K562 (cell line): ENCODE data around the gene ABHD17B. TPM values are rescaled to one million over a fixed set of nuclear protein-coding genes. Genes with fewer than 3 reads are reported as not detected.

Experiments
- ATAC-seq: fragments of 200-7000 bp; cut with Tn5 transposase; 3 replicates; pipeline ENCODE4 v1.9.1; 2020; ENCODE audit warnings: moderate library complexity
- BruUV-seq: library from RNA; stranded (reverse); fragments of 400-500 nt; replicated peaks from 2 replicates; lab custom pipeline; 2021; lab: Mats Ljungman, UMichigan
- CTCF ChIA-PET: fragments of 300-600 bp; formaldehyde crosslinking; extraction: SDS; loops from one replicate; lab custom pipeline; 2021; ENCODE audit warnings: low intra/inter-chr PET ratio; lab: Yijun Ruan, JAX
- POLR2A ChIA-PET: fragments of 300-600, 350-650 bp; sonication (Branson Sonifier 250); formaldehyde crosslinking; extraction: SDS; loops from one replicate; lab custom pipeline; 2021; ENCODE audit warnings: antibody characterized with exemption, inconsistent platforms; lab: Yijun Ruan, JAX
- DNase-seq, 4 experiments: peaks; one replicate each; pipeline versions ENCODE4 v3.0.0 to v3.0.0-alpha.2; 2011 to 2018; ENCODE audit warnings: low spot score in 3 of 4, mixed read lengths in 3 of 4; ENCODE audit errors: extremely low read depth in 1 of 4
- FAIRE-seq: peaks from 2 replicates; lab custom pipeline; 2011; peaks lifted over from hg19 to GRCh38; lab: Jason Lieb, UNC
- H2AFZ ChIP-seq: 2 replicates; pipeline ENCODE4 v1.6.0; 2011; ENCODE audit warnings: low read depth, low read length, control low read depth, inconsistent platforms
- H3K27ac ChIP-seq: fragments of 200-600 bp; 3 replicates; pipeline ENCODE4 v1.8.0; 2011; ENCODE audit warnings: low read depth, mild to moderate bottlenecking, control low read depth, inconsistent platforms, low read length, moderate library complexity, mixed read lengths; ENCODE audit errors: extremely low read depth
- H3K27me3 ChIP-seq, 2 experiments: fragments of 300-600 bp in 1 of 2; 2 replicates in 1 of 2; 3 replicates in 1 of 2; pipeline versions ENCODE4 v1.6.0 to v1.8.0; 2011; ENCODE audit warnings: inconsistent platforms in 2 of 2, low read length in 2 of 2, mild to moderate bottlenecking in 1 of 2, mixed read lengths in 1 of 2, moderate library complexity in 1 of 2; ENCODE audit not compliant: control insufficient read depth in 2 of 2, insufficient read depth in 2 of 2
- H3K36me3 ChIP-seq: fragments of 300-600 bp; 3 replicates; pipeline ENCODE4 v1.8.0; 2011; ENCODE audit warnings: mild to moderate bottlenecking, low read length, inconsistent platforms; ENCODE audit not compliant: control insufficient read depth, insufficient read depth
- H3K4me1 ChIP-seq, 2 experiments: fragments of 200-600 bp in 1 of 2; replicated peaks in 1 of 2; 2 replicates in 1 of 2; 3 replicates in 1 of 2; pipeline versions ENCODE4 v1.5.1 to v1.8.0; 2011; ENCODE audit warnings: inconsistent platforms in 2 of 2, low read length in 2 of 2, mild to moderate bottlenecking in 1 of 2, mixed read lengths in 1 of 2, moderate library complexity in 1 of 2; ENCODE audit not compliant: control insufficient read depth in 2 of 2, insufficient read depth in 2 of 2
- H3K4me2 ChIP-seq: 2 replicates; pipeline ENCODE4 v1.6.1; 2011; ENCODE audit warnings: low read length, control low read depth, inconsistent platforms, mixed read lengths; ENCODE audit not compliant: insufficient read depth
- H3K4me3 ChIP-seq: fragments of 200-600 bp; sonication (generic), shearing (Covaris generic); 2 replicates; pipeline ENCODE4 v1.5.1; 2016; ENCODE audit warnings: control low read depth, inconsistent platforms
- H3K79me2 ChIP-seq: fragments of 200-600 bp; 3 replicates; pipeline ENCODE4 v1.8.0; 2011; ENCODE audit warnings: low read length, inconsistent platforms; ENCODE audit not compliant: control insufficient read depth, insufficient read depth
- H3K9ac ChIP-seq, 2 experiments: 2 replicates each; pipeline versions ENCODE4 v1.6.0 to v1.6.1; 2011; ENCODE audit warnings: low read depth in 2 of 2, low read length in 2 of 2, control low read depth in 1 of 2, inconsistent platforms in 1 of 2, mild to moderate bottlenecking in 1 of 2, mixed read lengths in 1 of 2; ENCODE audit not compliant: insufficient read depth in 1 of 2
- H3K9me1 ChIP-seq: one replicate; pipeline ENCODE4 v1.6.0; 2011; ENCODE audit warnings: inconsistent platforms, mild to moderate bottlenecking, low read length, moderate library complexity; ENCODE audit not compliant: control insufficient read depth, insufficient read depth
- H3K9me3 ChIP-seq: replicated peaks from 2 replicates; pipeline ENCODE4 v1.5.1; 2011; ENCODE audit warnings: low read depth, low read length, inconsistent platforms; ENCODE audit not compliant: control insufficient read depth, insufficient read depth
- H4K20me1 ChIP-seq: replicated peaks from 2 replicates; pipeline ENCODE4 v1.6.1; 2011; ENCODE audit warnings: low read length, inconsistent platforms, mixed read lengths; ENCODE audit not compliant: control insufficient read depth, insufficient read depth
- ARID1B ChIP-seq: fragments of 450-650 bp; IDR thresholded peaks from 2 replicates; pipeline ENCODE4 v1.6.1; 2016; ENCODE audit warnings: antibody characterized with exemption, mild to moderate bottlenecking, inconsistent platforms
- CHCHD3 ChIP-seq: fragments of 250-450 bp; sonication (Bioruptor Pico); IDR thresholded peaks from 2 replicates; pipeline ENCODE4 v2.1.2; 2022; ENCODE audit warnings: mild to moderate bottlenecking
- FOXJ2 ChIP-seq: fragments of 200-800 bp; sonication (Bioruptor generic); IDR thresholded peaks from 2 replicates; pipeline ENCODE4 v1.6.1; 2016; ENCODE audit warnings: missing genetic modification characterization, missing compliant biosample characterization
- MTA2 ChIP-seq: fragments of 450-650 bp; IDR thresholded peaks from 2 replicates; pipeline ENCODE4 v1.6.1; 2016; ENCODE audit warnings: low read depth
- RHOXF2B ChIP-seq: fragments of 250-450 bp; sonication (Bioruptor Pico); conservative IDR thresholded peaks from 2 replicates; pipeline ENCODE4 v1.5.1; 2021
- TRIM24 ChIP-seq, 2 experiments: fragments of 450-650 bp; IDR thresholded peaks; 2 replicates each; pipeline ENCODE4 v1.6.1; 2016
- TRIM28 ChIP-seq: fragments of 450-650 bp; IDR thresholded peaks from 2 replicates; pipeline ENCODE4 v1.6.1; 2017
- USF1 ChIP-seq: sonication (generic); formaldehyde crosslinking; IDR thresholded peaks from 2 replicates; pipeline ENCODE4 v1.9.0; 2022; ENCODE audit warnings: mild to moderate bottlenecking, missing genetic modification reagents
- ZC3H8 ChIP-seq: fragments of 450-650 bp; IDR thresholded peaks from 2 replicates; pipeline ENCODE4 v1.6.1; 2017
- ZKSCAN3 ChIP-seq: fragments of 250-450 bp; sonication (Bioruptor Pico); IDR thresholded peaks from 2 replicates; pipeline ENCODE4 v1.4.0; 2020
- in situ Hi-C: fragments of 300-500 bp; cut with MboI; formaldehyde crosslinking; loops from 4 replicates; pipeline ENCODE4 v1.15.0; 2018; ENCODE audit warnings: inconsistent platforms, mixed read lengths
- intact Hi-C: fragments of 100-400 bp; cut with micrococcal nuclease; formaldehyde crosslinking; loops from 2 replicates; pipeline ENCODE4 v1.14.2; 2022
- polyA plus RNA-seq, 8 experiments: library from polyadenylated mRNA; depleted of rRNA in 4 of 8; stranded (reverse) in 5 of 8; unstranded in 3 of 8; fragments of >200 nt; fragmentation: Nextera tagmentation in 2 of 8; fragmentation: Illumina TruSeq in 1 of 8; extraction: Ambion mirVana in 2 of 8; extraction: Trizol in 1 of 8; gene quantifications; 2 replicates each; pipeline versions ENCODE4 v1.2.1 to v1.2.3, GENCODE V29; 2011 to 2014; ENCODE audit warnings: inconsistent platforms in 1 of 8, missing spikeins in 1 of 8
- total RNA-seq, 7 experiments: library from RNA; depleted of rRNA in 6 of 7; stranded (reverse); fragments of >200 nt in 6 of 7; fragmentation: Illumina TruSeq in 2 of 7; extraction: Trizol in 2 of 7; gene quantifications; 2 replicates each; pipeline versions ENCODE4 v1.2.1 to v1.2.3, GENCODE V29; 2011 to 2021; ENCODE audit warnings: low replicate concordance in 1 of 7

ABHD17B gene
- total and polyA plus RNA-seq, 9 of the 15 experiments (the other 6 are each of a cell fraction or from before 2014, with no cell fraction given) = 1.9 to 13.4 (median 10.1) TPM

- BruUV-seq = no TSS peak
- no peaks in the 10 kb centered on the region for H3K27me3 ChIP-seq
- FAIRE-seq (no peak), DNase-seq (no peak), ATAC-seq (no peak)
- H3K79me2 ChIP-seq = no peaks in the 10 kb centered on the region; the same call in 2 of the 3 replicates
- H3K9me1 ChIP-seq = no peaks in the 10 kb centered on the region
- intact Hi-C loops (no loop called here), in situ Hi-C loops (no loop called here)
- no peak overlapping the region for H2AFZ ChIP-seq
- no peak overlapping the region for H3K4me3 ChIP-seq
- H3K9me3 ChIP-seq = no peaks in the 10 kb centered on the region
- no peaks in the 10 kb centered on the region for H4K20me1 ChIP-seq
- ChIA-PET CTCF (no interaction called here), POLR2A (interaction anchor here (2.0 kb wide), 1 partner anchor 9 kb away, joined by 7 read pairs; no protein-coding TSS in a partner anchor)
- no peaks in the 10 kb centered on the region for H3K36me3 ChIP-seq
- TF ChIP-seq TRIM28 (no peak), ARID1B (no peak), CHCHD3 (no peak), FOXJ2 (no peak), ZC3H8 (no peak), RHOXF2B (CRISPR knock-in tag) (no peak), MTA2 (no peak)
- H3K4me1 ChIP-seq = no peaks in the 10 kb centered on the region
- H3K9ac ChIP-seq = no peak overlapping the region
- no peak overlapping the region for H3K4me2 ChIP-seq
- H3K27ac ChIP-seq = no peak overlapping the region
Observed at GRCh38 chr9:71924576-71924975, 13.6 kb upstream of the ABHD17B start.

GRCh38 chr9:71921190-71921814 lies 10.3 kb upstream of the ABHD17B start:
- ChIA-PET POLR2A (interaction anchor here (1.1 kb wide), 1 partner anchor 10 kb away, joined by 3 read pairs; the partner anchor contains the start of genes ABHD17B and C9orf85), CTCF (no interaction called here)
- no peak for FAIRE-seq
- TF ChIP-seq USF1 (CRISPR knock-in tag) (no peak), ZKSCAN3 (CRISPR knock-in tag) (no peak), TRIM24 (IDR thresholded peaks at IDR 0.05) (no peak)

More at GRCh38 chr9:71921190-71921814, 10.3 kb upstream of the ABHD17B start:
- Histone ChIP-seq H3K27ac (no peak overlapping the region), H4K20me1 (no peaks in the 10 kb centered on the region), H2AFZ (no peak overlapping the region), H3K79me2 (peaks cover 16% of the 10 kb centered on the region), H3K4me3 (no peak overlapping the region), H3K4me2 (no peak overlapping the region), H3K27me3 (no peaks in the 10 kb centered on the region), H3K36me3 (no peaks in the 10 kb centered on the region), H3K9me3 (no peaks in the 10 kb centered on the region), H3K4me1 (no peaks in the 10 kb centered on the region; a peak in 1 of 5 replicates), H3K9ac (no peak overlapping the region), H3K9me1 (no peaks in the 10 kb centered on the region)
- intact Hi-C loops (no loop called here), in situ Hi-C loops (no loop called here)
- no TSS peak for BruUV-seq
- DNase-seq = no peak
- no peak for ATAC-seq
